HEK293 (cell line): Measurements from ENCODE around the gene OR11A1.

ENCODE experiments used
- CTCF ChIA-PET: fragments of 350-600 bp; formaldehyde crosslinking; extraction: SDS; loops from one replicate; lab custom pipeline; 2021; ENCODE audit warnings: antibody characterized with exemption; lab: Yijun Ruan, JAX
- POLR2A ChIA-PET: fragments of 300-600 bp; formaldehyde crosslinking; extraction: SDS; loops from one replicate; lab custom pipeline; 2020; ENCODE audit warnings: antibody characterized with exemption, inconsistent platforms; lab: Yijun Ruan, JAX
- H3K27ac ChIP-seq: fragments of 200-500 bp; sonication (Bioruptor generic); 2 replicates; pipeline ENCODE4 v1.5.1; 2014; ENCODE audit warnings: low read depth, low read length, control low read depth, inconsistent platforms; ENCODE audit errors: extremely low read depth
- H3K36me3 ChIP-seq, 2 experiments: fragments of 200-500 bp in 1 of 2; sonication (Bioruptor generic) in 1 of 2; 1 replicate in 1 of 2; 2 replicates in 1 of 2; pipeline ENCODE4 v1.5.1; 2014 to 2017; ENCODE audit warnings: inconsistent platforms in 2 of 2, low read length in 2 of 2; ENCODE audit not compliant: control insufficient read depth in 2 of 2, insufficient read depth in 1 of 2
- H3K4me1 ChIP-seq: fragments of 200-500 bp; sonication (Bioruptor generic); 2 replicates; pipeline ENCODE4 v1.5.1; 2014; ENCODE audit warnings: mild to moderate bottlenecking, low read length, inconsistent platforms; ENCODE audit not compliant: control insufficient read depth, insufficient read depth
- H3K4me3 ChIP-seq: 2 replicates; pipeline ENCODE4 v1.5.1; 2011; ENCODE audit warnings: low read depth, mild to moderate bottlenecking, control low read depth, low read length, moderate library complexity
- H3K9me3 ChIP-seq: fragments of 200-500 bp; sonication (Bioruptor generic); 2 replicates; pipeline ENCODE4 v1.5.1; 2014; ENCODE audit warnings: low read depth, low read length, inconsistent platforms; ENCODE audit not compliant: control insufficient read depth, insufficient read depth
- BCL11A ChIP-seq: fragments of 450-650 bp; formaldehyde crosslinking; IDR thresholded peaks from 2 replicates; pipeline ENCODE4 v1.5.1; 2016; ENCODE audit warnings: low read depth, missing biosample characterization, missing genetic modification characterization
- BCL11B ChIP-seq: fragments of 450-650 bp; formaldehyde crosslinking; IDR thresholded peaks from 2 replicates; pipeline ENCODE4 v1.5.1; 2016; ENCODE audit warnings: low read depth, missing biosample characterization, missing genetic modification characterization
- HIC1 ChIP-seq: fragments of 450-650 bp; formaldehyde crosslinking; IDR thresholded peaks from 2 replicates; pipeline ENCODE4 v1.5.1; 2016; ENCODE audit warnings: missing biosample characterization, missing genetic modification characterization
- MYNN ChIP-seq: fragments of 450-650 bp; formaldehyde crosslinking; IDR thresholded peaks from 2 replicates; pipeline ENCODE4 v1.5.1; 2016; ENCODE audit warnings: missing biosample characterization, missing genetic modification characterization, borderline replicate concordance
- PATZ1 ChIP-seq: fragments of 450-650 bp; formaldehyde crosslinking; IDR thresholded peaks from 2 replicates; pipeline ENCODE4 v1.5.1; 2016; ENCODE audit warnings: missing biosample characterization, missing genetic modification characterization
- PBX3 ChIP-seq: sonication (generic); formaldehyde crosslinking; IDR thresholded peaks from 2 replicates; pipeline ENCODE4 v1.8.1; 2022; ENCODE audit warnings: mild to moderate bottlenecking, moderate library complexity, missing genetic modification reagents
- REST ChIP-seq: fragments of 450-650 bp; formaldehyde crosslinking; IDR thresholded peaks from 2 replicates; pipeline ENCODE4 v1.5.1; 2016; ENCODE audit warnings: missing biosample characterization, missing genetic modification characterization
- SCRT1 ChIP-seq: fragments of 450-650 bp; formaldehyde crosslinking; IDR thresholded peaks from 2 replicates; pipeline ENCODE4 v1.5.1; 2016; ENCODE audit warnings: missing biosample characterization, missing genetic modification characterization, borderline replicate concordance
- SCRT2 ChIP-seq: fragments of 450-650 bp; formaldehyde crosslinking; IDR thresholded peaks from 2 replicates; pipeline ENCODE4 v1.5.1; 2016; ENCODE audit warnings: missing biosample characterization, missing genetic modification characterization
- SP3 ChIP-seq: fragments of 450-650 bp; formaldehyde crosslinking; IDR thresholded peaks from 2 replicates; pipeline ENCODE4 v1.5.1; 2016; ENCODE audit warnings: missing biosample characterization, missing genetic modification characterization
- YY1 ChIP-seq: fragments of 450-650 bp; formaldehyde crosslinking; IDR thresholded peaks from 2 replicates; pipeline ENCODE4 v1.5.1; 2018; ENCODE audit warnings: missing biosample characterization, missing genetic modification characterization
- ZNF175 ChIP-seq: fragments of 450-650 bp; formaldehyde crosslinking; IDR thresholded peaks from 2 replicates; pipeline ENCODE4 v1.5.1; 2016; ENCODE audit warnings: missing biosample characterization, missing genetic modification characterization
- ZNF341 ChIP-seq: fragments of 450-650 bp; formaldehyde crosslinking; IDR thresholded peaks from 2 replicates; pipeline ENCODE4; 2016; ENCODE audit warnings: low read depth, missing biosample characterization, missing genetic modification characterization
- ZNF350 ChIP-seq: fragments of 450-650 bp; formaldehyde crosslinking; IDR thresholded peaks from 2 replicates; pipeline ENCODE4 v1.5.0; 2017; ENCODE audit warnings: missing biosample characterization, mild to moderate bottlenecking, missing genetic modification characterization
- ZNF366 ChIP-seq: fragments of 450-650 bp; formaldehyde crosslinking; conservative IDR thresholded peaks from 2 replicates; pipeline ENCODE4 v1.5.1; 2016; ENCODE audit warnings: missing biosample characterization, missing genetic modification characterization
- ZNF37A ChIP-seq: fragments of 450-650 bp; IDR thresholded peaks from 2 replicates; pipeline ENCODE4 v1.5.1; 2018; ENCODE audit warnings: missing biosample characterization, missing genetic modification characterization
- ZNF529 ChIP-seq: fragments of 450-650 bp; formaldehyde crosslinking; IDR thresholded peaks from 2 replicates; pipeline ENCODE4 v1.5.1; 2017; ENCODE audit warnings: missing genetic modification characterization, missing biosample characterization; ENCODE audit not compliant: insufficient replicate concordance
- ZNF654 ChIP-seq: fragments of 450-650 bp; formaldehyde crosslinking; IDR thresholded peaks from 2 replicates; pipeline ENCODE4 v1.5.1; 2016; ENCODE audit warnings: low read depth, missing biosample characterization, missing genetic modification characterization
- ZNF658 ChIP-seq: fragments of 450-650 bp; formaldehyde crosslinking; IDR thresholded peaks from 2 replicates; pipeline ENCODE4; 2016; ENCODE audit warnings: missing biosample characterization, missing genetic modification characterization
- ZNF704 ChIP-seq: fragments of 450-650 bp; formaldehyde crosslinking; IDR thresholded peaks from 2 replicates; pipeline ENCODE4 v1.5.1; 2016; ENCODE audit warnings: missing biosample characterization, missing genetic modification characterization
- ZNF785 ChIP-seq: fragments of 450-650 bp; formaldehyde crosslinking; IDR thresholded peaks from 2 replicates; pipeline ENCODE4 v1.5.1; 2016; ENCODE audit warnings: missing biosample characterization, missing genetic modification characterization
- ZXDB ChIP-seq: fragments of 450-650 bp; formaldehyde crosslinking; IDR thresholded peaks from 2 replicates; pipeline ENCODE4 v1.5.1; 2016; ENCODE audit warnings: missing biosample characterization, missing genetic modification characterization

The OR11A1 gene

GRCh38 chr6:29419516-29419915 lies 37.4 kb downstream of the OR11A1 start:
- H3K27ac ChIP-seq = no peak overlapping the region
- no peaks in the 10 kb centered on the region for H3K4me1 ChIP-seq
- TF ChIP-seq ZNF350 (tag by site-specific recombination) (no peak), ZNF37A (tag by site-specific recombination) (no peak), ZNF704 (tag by site-specific recombination) (no peak), BCL11A (tag by site-specific recombination) (no peak), ZNF529 (no peak), MYNN (tag by site-specific recombination) (no peak), YY1 (tag by site-specific recombination) (no peak), ZNF658 (no peak), PATZ1 (no peak)
- H3K9me3 ChIP-seq = no peaks in the 10 kb centered on the region
- POLR2A ChIA-PET = no interaction called here
- CTCF ChIA-PET = interaction anchor here (0.7 to 1.9 kb wide), 3 partner anchors 51 to 173 kb away, joined by 3 to 9 read pairs (median 4); no protein-coding TSS in a partner anchor
- H3K4me3 ChIP-seq = no peak overlapping the region
- H3K36me3 ChIP-seq = no peaks in the 10 kb centered on the region

GRCh38 chr6:29414588-29414987 lies 42.3 kb downstream of the OR11A1 start, which contains the start of gene OR12D1:
OR12D1 (plus strand) TSS chr6:29414928.
- CTCF ChIA-PET = interaction anchor here (0.6 to 4.0 kb wide), 20 partner anchors 9 to 342 kb away, joined by 3 to 36 read pairs (median 4); partner anchors contain the start of genes OR12D3 and OR2H2
- no peaks in the 10 kb centered on the region; the same call in 1 of the 2 replicates for H3K9me3 ChIP-seq
- TF ChIP-seq ZNF654 (tag by site-specific recombination) = peak; percentile 16; the same call in 1 of the 2 replicates
- no peak for TF ChIP-seq ZNF175 (tag by site-specific recombination)
- no peak for TF ChIP-seq HIC1 (tag by site-specific recombination)
- TF ChIP-seq SP3 (tag by site-specific recombination) = no peak
- TF ChIP-seq BCL11B (tag by site-specific recombination) = no peak
- TF ChIP-seq PBX3 (CRISPR knock-in tag) = no peak
- no peak for TF ChIP-seq ZNF785 (tag by site-specific recombination)
- TF ChIP-seq REST (tag by site-specific recombination) = no peak
- TF ChIP-seq ZXDB (tag by site-specific recombination) = no peak
- TF ChIP-seq PATZ1 = no peak
- TF ChIP-seq SCRT2 (tag by site-specific recombination) = peak; percentile 52; the same call in 1 of the 2 replicates
- TF ChIP-seq ZNF341 (tag by site-specific recombination) = no peak
- TF ChIP-seq ZNF366 (tag by site-specific recombination) = no peak
- TF ChIP-seq SCRT1 (tag by site-specific recombination) = peak; percentile 88

More at GRCh38 chr6:29414588-29414987, 42.3 kb downstream of the OR11A1 start, which contains the start of gene OR12D1:
- no peaks in the 10 kb centered on the region for H3K36me3 ChIP-seq
- no peaks in the 10 kb centered on the region for H3K4me1 ChIP-seq
- POLR2A ChIA-PET = no interaction called here
- H3K4me3 ChIP-seq = no peak within 1 kb of the TSS
- H3K27ac ChIP-seq = no peak within 1 kb of the TSS
